ENCODE measurements around the gene STRN3. TPM values are rescaled to one million over a fixed set of nuclear protein-coding genes. Genes with fewer than 3 reads are reported as not detected.

The STRN3 gene
- total RNA-seq, 4 donors from 2014 or later, result 34.8 to 52.6 (median 42.4) TPM

GRCh38 chr14:30894923-30895515 is 131.2 kb downstream of the STRN3 start:
- TF ChIP-seq CTCF (IDR thresholded peaks at IDR 0.05; ENCODE audit: low read depth), result no peak

- TF ChIP-seq CTCF (IDR thresholded peaks at IDR 0.05; ENCODE audit: low read depth), result no peak
Observed at GRCh38 chr14:30893819-30894218, 132.4 kb downstream of the STRN3 start.

GRCh38 chr14:30889244-30889594 is 137.0 kb downstream of the STRN3 start:
- TF ChIP-seq CTCF (IDR thresholded peaks at IDR 0.05; ENCODE audit: low read depth), result no peak

GRCh38 chr14:30888480-30889243 is 137.5 kb downstream of the STRN3 start:
- TF ChIP-seq CTCF (IDR thresholded peaks at IDR 0.05; ENCODE audit: low read depth), result no peak

- TF ChIP-seq CTCF (IDR thresholded peaks at IDR 0.05; ENCODE audit: low read depth), result no peak
Observed at GRCh38 chr14:30885840-30886740, 140.1 kb downstream of the STRN3 start.

- TF ChIP-seq CTCF (IDR thresholded peaks at IDR 0.05; ENCODE audit: low read depth), result no peak
Observed at GRCh38 chr14:30884901-30885300, 141.3 kb downstream of the STRN3 start.
